Measurements from ENCODE around the gene CENPP. TPM values are rescaled to one million over a fixed set of nuclear protein-coding genes. Genes with fewer than 3 reads are reported as not detected.
A peak's percentile ranks its signal among the peaks of the same experiment; 100 is the strongest.

CENPP gene
- total RNA-seq, 2 donors from 2014 or later, result 1.1 to 1.2 TPM

DNA sequence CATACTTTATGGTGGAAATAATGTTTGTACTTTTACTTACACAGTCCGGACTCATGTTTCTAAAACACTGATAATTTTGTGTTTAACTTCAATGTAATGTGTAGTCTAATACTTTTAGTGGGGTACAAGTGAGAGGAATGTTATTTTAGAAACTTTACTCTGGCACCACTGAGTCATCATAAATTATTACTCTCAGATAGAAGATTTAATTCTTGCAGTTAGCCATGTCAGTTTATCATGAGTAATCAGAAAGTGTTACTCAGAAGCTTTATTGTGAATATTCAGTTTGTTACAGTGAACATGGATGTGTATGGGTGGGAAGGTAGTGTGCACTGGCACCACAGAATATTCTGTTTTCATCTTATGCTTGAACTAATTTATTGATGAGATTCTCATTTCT is 58.6 kb downstream of the CENPP start:
- TF ChIP-seq, protein P1, sequence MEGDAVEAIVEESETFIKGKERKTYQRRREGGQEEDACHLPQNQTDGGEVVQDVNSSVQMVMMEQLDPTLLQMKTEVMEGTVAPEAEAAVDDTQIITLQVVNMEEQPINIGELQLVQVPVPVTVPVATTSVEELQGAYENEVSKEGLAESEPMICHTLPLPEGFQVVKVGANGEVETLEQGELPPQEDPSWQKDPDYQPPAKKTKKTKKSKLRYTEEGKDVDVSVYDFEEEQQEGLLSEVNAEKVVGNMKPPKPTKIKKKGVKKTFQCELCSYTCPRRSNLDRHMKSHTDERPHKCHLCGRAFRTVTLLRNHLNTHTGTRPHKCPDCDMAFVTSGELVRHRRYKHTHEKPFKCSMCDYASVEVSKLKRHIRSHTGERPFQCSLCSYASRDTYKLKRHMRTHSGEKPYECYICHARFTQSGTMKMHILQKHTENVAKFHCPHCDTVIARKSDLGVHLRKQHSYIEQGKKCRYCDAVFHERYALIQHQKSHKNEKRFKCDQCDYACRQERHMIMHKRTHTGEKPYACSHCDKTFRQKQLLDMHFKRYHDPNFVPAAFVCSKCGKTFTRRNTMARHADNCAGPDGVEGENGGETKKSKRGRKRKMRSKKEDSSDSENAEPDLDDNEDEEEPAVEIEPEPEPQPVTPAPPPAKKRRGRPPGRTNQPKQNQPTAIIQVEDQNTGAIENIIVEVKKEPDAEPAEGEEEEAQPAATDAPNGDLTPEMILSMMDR (IDR thresholded peaks at IDR 0.05), result no peak
- no peaks in the 10 kb centered on the region for H3K4me1 ChIP-seq
- H3K27me3 ChIP-seq, result no peaks in the 10 kb centered on the region
- no peaks in the 10 kb centered on the region for H3K36me3 ChIP-seq
- H3K27ac ChIP-seq, result peak overlapping the region in 1 of 2 donors; percentile 56
- no peaks in the 10 kb centered on the region for H3K9me3 ChIP-seq
- no peak overlapping the region for H3K4me3 ChIP-seq
- no peak for DNase-seq (ENCODE audit: low spot score)

GRCh38 chr9:92385001-92385400 is 59.2 kb downstream of the CENPP start:
- Histone ChIP-seq H3K36me3 (no peaks in the 10 kb centered on the region), H3K27me3 (no peaks in the 10 kb centered on the region), H3K9me3 (no peaks in the 10 kb centered on the region), H3K27ac (peak overlapping the region in 1 of 2 donors; percentile 56), H3K4me1 (no peaks in the 10 kb centered on the region), H3K4me3 (no peak overlapping the region)
- DNase-seq (ENCODE audit: low spot score), result no peak
- TF ChIP-seq, protein P1 (IDR thresholded peaks at IDR 0.05), result no peak

GRCh38 chr9:92385477-92385876 is 59.7 kb downstream of the CENPP start:
- Histone ChIP-seq H3K27ac (peak overlapping the region in 1 of 2 donors; percentile 56), H3K9me3 (no peaks in the 10 kb centered on the region), H3K4me3 (no peak overlapping the region), H3K36me3 (no peaks in the 10 kb centered on the region), H3K4me1 (no peaks in the 10 kb centered on the region), H3K27me3 (no peaks in the 10 kb centered on the region)
- TF ChIP-seq, protein P1 (IDR thresholded peaks at IDR 0.05), result no peak
- DNase-seq (ENCODE audit: low spot score), result no peak

GRCh38 chr9:92385953-92386352 is 60.2 kb downstream of the CENPP start:
- no peak for DNase-seq (ENCODE audit: low spot score)
- H3K36me3 ChIP-seq, result no peaks in the 10 kb centered on the region
- no peaks in the 10 kb centered on the region for H3K27me3 ChIP-seq
- H3K4me1 ChIP-seq, result no peaks in the 10 kb centered on the region
- peak overlapping the region in 1 of 2 donors; percentile 56 for H3K27ac ChIP-seq
- TF ChIP-seq, protein P1 (IDR thresholded peaks at IDR 0.05), result no peak
- no peaks in the 10 kb centered on the region for H3K9me3 ChIP-seq
- H3K4me3 ChIP-seq, result no peak overlapping the region

- no peaks in the 10 kb centered on the region for H3K27me3 ChIP-seq
- TF ChIP-seq, protein P1 (IDR thresholded peaks at IDR 0.05), result no peak
- no peak overlapping the region for H3K27ac ChIP-seq
These were observed 66.9 kb downstream of the CENPP start for GRCh38 chr9:92392690-92393089.

GRCh38 chr9:92393686-92394085 is 67.9 kb downstream of the CENPP start:
- no peak for DNase-seq (ENCODE audit: low spot score)
- Histone ChIP-seq H3K4me3 (no peak overlapping the region), H3K27ac (peak overlapping the region in 1 of 2 donors; percentile 21), H3K9me3 (no peaks in the 10 kb centered on the region), H3K4me1 (no peaks in the 10 kb centered on the region), H3K36me3 (no peaks in the 10 kb centered on the region), H3K27me3 (no peaks in the 10 kb centered on the region)
- TF ChIP-seq, protein P1 (IDR thresholded peaks at IDR 0.05), result no peak

More at GRCh38 chr9:92392690-92393089, 66.9 kb downstream of the CENPP start:
- Histone ChIP-seq H3K36me3 (no peaks in the 10 kb centered on the region), H3K4me3 (no peak overlapping the region), H3K4me1 (no peaks in the 10 kb centered on the region), H3K9me3 (no peaks in the 10 kb centered on the region)
- no peak for DNase-seq (ENCODE audit: low spot score)

Data from right atrium auricular region (tissue), 2 donors.